Sigmoid colon (tissue), 7 donors: ENCODE measurements around the gene PAFAH2. TPM values are rescaled to one million over a fixed set of nuclear protein-coding genes. Genes with fewer than 3 reads are reported as not detected.

Source experiments
- DNase-seq: peaks from one replicate; pipeline ENCODE4 v3.0.0-alpha.2; 2019
- H3K27ac ChIP-seq, 4 donors: fragments of 200-600 bp; sonication (generic); one replicate each; pipeline ENCODE4 v1.5.1; 2016 to 2019; ENCODE audit warnings: mild to moderate bottlenecking in 1 of 4
- H3K27me3 ChIP-seq, 3 donors: fragments of 200-600 bp; sonication (generic); one replicate each; pipeline ENCODE4 v1.5.1; 2019; ENCODE audit warnings: mild to moderate bottlenecking in 1 of 3
- H3K36me3 ChIP-seq, 4 donors: fragments of 200-600 bp; sonication (generic); one replicate each; pipeline ENCODE4 v1.5.1; 2016 to 2019
- H3K4me1 ChIP-seq, 4 donors: fragments of 200-600 bp; sonication (generic); one replicate each; pipeline ENCODE4 v1.5.1; 2017 to 2019
- H3K4me3 ChIP-seq, 4 donors: fragments of 200-600 bp; sonication (generic); one replicate each; pipeline ENCODE4 v1.5.1; 2017 to 2019; ENCODE audit warnings: mild to moderate bottlenecking in 2 of 4, moderate library complexity in 1 of 4
- H3K9me3 ChIP-seq, 4 donors: fragments of 200-600 bp in 3 of 4; sonication (generic) in 3 of 4; one replicate each; pipeline versions ENCODE4 v1.5.1 to v1.6.1; 2013 to 2019
- CTCF ChIP-seq, 4 experiments: fragments of 450-650 bp in 3 of 4; fragments of 200-600 bp in 1 of 4; IDR thresholded peaks; one replicate each; pipeline ENCODE4 v1.5.1; 2016 to 2019; ENCODE audit warnings: antibody characterized with exemption in 4 of 4, mild to moderate bottlenecking in 3 of 4, moderate library complexity in 2 of 4
- EP300 ChIP-seq, 4 donors: sonication (generic); formaldehyde crosslinking; IDR thresholded peaks; one replicate each; pipeline ENCODE4 v1.6.1; 2017; ENCODE audit warnings: antibody characterized with exemption in 4 of 4
- POLR2A ChIP-seq, 2 donors: fragments of 450-650 bp; IDR thresholded peaks; one replicate each; pipeline ENCODE4 v1.6.1; 2016; ENCODE audit warnings: antibody characterized with exemption in 2 of 2, mild to moderate bottlenecking in 2 of 2, moderate library complexity in 2 of 2
- POLR2AphosphoS5 ChIP-seq, 4 donors: sonication (generic); formaldehyde crosslinking; IDR thresholded peaks; one replicate each; pipeline ENCODE4 v1.6.1; 2017; ENCODE audit warnings: antibody characterized with exemption in 4 of 4
- WGBS, 2 donors: extraction: QIAGEN DNeasy Blood & Tissue Kit; methylation state at CpG; one replicate each; pipeline ENCODE4 v1.1.7; 2013; 5-methylcytosine and 5-hydroxymethylcytosine counted together
- intact Hi-C: fragments of 100-400 bp; cut with DNase I; formaldehyde crosslinking; loops from one replicate; pipeline ENCODE4 v1.15.1; 2023
- polyA plus RNA-seq, 3 donors: library from polyadenylated mRNA; stranded (reverse); fragments of 200-250 nt; gene quantifications; one replicate each; pipeline ENCODE4 v1.2.3, GENCODE V29; 2013
- total RNA-seq, 4 donors: library from RNA; depleted of rRNA; stranded (reverse); fragments of >200 nt; gene quantifications; one replicate each; pipeline ENCODE4 v1.1.0, GENCODE V29; 2016
- donor health status: healthy with polysubstance abuse.
- donor health status: Bipolar disorder and iron deficiency.
- donor health status: healthy.

PAFAH2 gene
- total and polyA plus RNA-seq, 7 donors: 6.7 to 36.1 (median 12.2) TPM

GRCh38 chr1:26029054-26029863 lies 31.4 kb upstream of the PAFAH2 start:
- no peak overlapping the region for H3K27ac ChIP-seq
- no peaks in the 10 kb centered on the region for H3K9me3 ChIP-seq
- TF ChIP-seq POLR2A (IDR thresholded peaks at IDR 0.05) (no peak), CTCF (IDR thresholded peaks at IDR 0.05) (no peak), POLR2AphosphoS5 (IDR thresholded peaks at IDR 0.05) (no peak), EP300 (IDR thresholded peaks at IDR 0.05) (no peak)
- H3K36me3 ChIP-seq: no peaks in the 10 kb centered on the region
- WGBS, 2 donors: 45 to 76% methylated on average over 15 of the region's 15 CpGs
- intact Hi-C loops: no loop called here
- DNase-seq: no peak
- H3K27me3 ChIP-seq: peaks cover 0 to 7% (median 0%) of the 10 kb centered on the region in 3 donors
- no peak overlapping the region for H3K4me3 ChIP-seq
- no peaks in the 10 kb centered on the region for H3K4me1 ChIP-seq

GRCh38 chr1:26028490-26028980 lies 30.7 kb upstream of the PAFAH2 start:
- no peaks in the 10 kb centered on the region for H3K4me1 ChIP-seq
- H3K36me3 ChIP-seq: no peaks in the 10 kb centered on the region
- TF ChIP-seq POLR2A (IDR thresholded peaks at IDR 0.05) (no peak), EP300 (IDR thresholded peaks at IDR 0.05) (no peak), POLR2AphosphoS5 (IDR thresholded peaks at IDR 0.05) (no peak), CTCF (IDR thresholded peaks at IDR 0.05) (no peak)
- WGBS, 2 donors: 73 to 77% methylated on average over 8 of the region's 8 CpGs
- H3K4me3 ChIP-seq: no peak overlapping the region
- H3K27me3 ChIP-seq: peaks cover 0 to 5% (median 0%) of the 10 kb centered on the region in 3 donors
- DNase-seq: no peak
- intact Hi-C loops: no loop called here
- H3K27ac ChIP-seq: no peak overlapping the region
- H3K9me3 ChIP-seq: no peaks in the 10 kb centered on the region

- H3K27me3 ChIP-seq: no peaks in the 10 kb centered on the region
- no peaks in the 10 kb centered on the region for H3K4me1 ChIP-seq
- H3K36me3 ChIP-seq: no peaks in the 10 kb centered on the region
- no peak for TF ChIP-seq POLR2AphosphoS5 (IDR thresholded peaks at IDR 0.05)
- intact Hi-C loops: no loop called here
- no peak overlapping the region for H3K4me3 ChIP-seq
- H3K27ac ChIP-seq: no peak overlapping the region
- WGBS, 2 donors: 31 to 49% methylated on average over 3 of the region's 3 CpGs
- H3K9me3 ChIP-seq: no peaks in the 10 kb centered on the region
- DNase-seq: no peak
Measured at GRCh38 chr1:26027716-26028489, 30.0 kb upstream of the PAFAH2 start.

- 48 to 79% methylated on average over 5 of the region's 5 CpGs for WGBS, 2 donors
- H3K4me3 ChIP-seq: no peak overlapping the region
- no peaks in the 10 kb centered on the region for H3K9me3 ChIP-seq
- H3K36me3 ChIP-seq: no peaks in the 10 kb centered on the region
- TF ChIP-seq POLR2A (IDR thresholded peaks at IDR 0.05): no peak
- no peak for TF ChIP-seq EP300 (IDR thresholded peaks at IDR 0.05)
- TF ChIP-seq POLR2AphosphoS5 (IDR thresholded peaks at IDR 0.05): no peak
- TF ChIP-seq CTCF (IDR thresholded peaks at IDR 0.05): no peak
- no peak overlapping the region for H3K27ac ChIP-seq
- H3K27me3 ChIP-seq: no peaks in the 10 kb centered on the region
- no peak for DNase-seq
- H3K4me1 ChIP-seq: peaks cover 0 to 18% (median 13%) of the 10 kb centered on the region in 4 donors
- intact Hi-C loops: no loop called here
Measured at GRCh38 chr1:26025517-26025916, 27.7 kb upstream of the PAFAH2 start.

- no peak overlapping the region for H3K4me3 ChIP-seq
- TF ChIP-seq CTCF (IDR thresholded peaks at IDR 0.05) (no peak), POLR2AphosphoS5 (IDR thresholded peaks at IDR 0.05) (no peak), POLR2A (IDR thresholded peaks at IDR 0.05) (no peak), EP300 (IDR thresholded peaks at IDR 0.05) (no peak)
- H3K4me1 ChIP-seq: peaks cover 0 to 23% (median 15%) of the 10 kb centered on the region in 4 donors
- intact Hi-C loops: no loop called here
- no peaks in the 10 kb centered on the region for H3K36me3 ChIP-seq
- H3K27me3 ChIP-seq: no peaks in the 10 kb centered on the region
- H3K9me3 ChIP-seq: no peaks in the 10 kb centered on the region
- DNase-seq: no peak
- H3K27ac ChIP-seq: no peak overlapping the region
- 48 to 79% methylated on average over 5 of the region's 5 CpGs for WGBS, 2 donors
Measured at GRCh38 chr1:26025060-26025459, 27.2 kb upstream of the PAFAH2 start.
